Choroid plexus epithelial cell (primary cell): ENCODE results near the gene RPS6KA1.
A peak's percentile ranks its signal among the peaks of the same experiment; 100 is the strongest.
"Not testable (repeated sequence)": the region's sequence is repeated elsewhere in the genome, so short reads cannot be mapped to it uniquely, and the experiment has no call there.

Source experiments
- DNase-seq: peaks from one replicate; pipeline ENCODE4 v3.0.0-alpha.2; 2010; ENCODE audit warnings: low read depth
- H3K4me3 ChIP-seq: 2 replicates; pipeline ENCODE4 v1.5.1; 2011; ENCODE audit warnings: low read depth, mild to moderate bottlenecking, control low read depth, low read length, moderate library complexity
- CTCF ChIP-seq: conservative IDR thresholded peaks from 2 replicates; pipeline ENCODE4 v1.5.1; 2011; ENCODE audit warnings: low read depth, mild to moderate bottlenecking, control low read depth, inconsistent platforms, low read length, moderate library complexity

Gene RPS6KA1

DNA sequence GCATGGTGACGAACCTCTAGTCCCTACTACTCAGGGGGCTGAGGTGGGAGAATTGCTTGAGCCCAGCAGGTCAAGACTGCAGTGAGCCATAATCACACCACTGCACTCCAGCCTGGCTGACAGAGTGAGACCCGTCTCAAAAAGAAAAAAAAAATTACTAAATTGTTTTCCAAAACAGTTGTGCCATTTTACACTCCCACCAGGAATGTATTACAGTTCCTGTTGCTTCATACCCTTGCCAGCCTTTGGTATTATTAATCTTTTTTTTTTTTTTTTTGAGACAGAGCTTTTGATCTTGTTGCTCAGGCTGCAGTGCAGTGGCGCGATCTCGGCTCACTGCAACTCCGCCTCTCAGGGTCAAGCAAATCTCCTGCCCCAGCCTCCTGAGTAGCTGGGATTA is 55.9 kb downstream of the RPS6KA1 start:
- no peak overlapping the region for H3K4me3 ChIP-seq
- DNase-seq = no peak
- no peak for TF ChIP-seq CTCF

DNA sequence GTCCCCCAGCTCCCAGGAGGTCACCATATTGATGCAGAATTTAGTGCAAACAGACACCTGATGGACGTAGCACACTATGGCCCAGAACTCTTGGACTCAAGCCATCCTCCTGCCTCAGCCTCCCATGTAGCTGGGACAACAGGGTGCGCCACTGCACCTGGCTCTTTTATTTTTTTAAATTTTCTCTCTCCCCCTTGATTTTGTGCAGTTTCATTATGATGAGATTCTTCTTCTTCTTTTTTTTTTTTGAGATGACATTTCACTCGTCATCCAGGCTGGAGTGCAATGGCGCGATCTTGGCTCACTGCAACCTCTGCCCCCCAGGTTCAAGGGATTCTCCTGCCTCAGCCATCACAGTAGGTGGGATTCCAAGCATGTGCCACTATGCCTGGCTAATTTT is 63.8 kb downstream of the RPS6KA1 start:
- no peak overlapping the region for H3K4me3 ChIP-seq
- no peak for TF ChIP-seq CTCF
- DNase-seq = no peak

GRCh38 chr1:26594593-26594992 is 65.0 kb downstream of the RPS6KA1 start:
- DNase-seq, H3K4me3 ChIP-seq: not testable (repeated sequence)

- TF ChIP-seq CTCF = peak; percentile 62
- DNase-seq = peak; percentile 76
- no peak overlapping the region for H3K4me3 ChIP-seq
Measured at GRCh38 chr1:26597629-26598039, 68.1 kb downstream of the RPS6KA1 start.

- DNase-seq = no peak
- no peak overlapping the region for H3K4me3 ChIP-seq
- no peak for TF ChIP-seq CTCF
Measured at GRCh38 chr1:26598890-26599289, 69.3 kb downstream of the RPS6KA1 start.

DNA sequence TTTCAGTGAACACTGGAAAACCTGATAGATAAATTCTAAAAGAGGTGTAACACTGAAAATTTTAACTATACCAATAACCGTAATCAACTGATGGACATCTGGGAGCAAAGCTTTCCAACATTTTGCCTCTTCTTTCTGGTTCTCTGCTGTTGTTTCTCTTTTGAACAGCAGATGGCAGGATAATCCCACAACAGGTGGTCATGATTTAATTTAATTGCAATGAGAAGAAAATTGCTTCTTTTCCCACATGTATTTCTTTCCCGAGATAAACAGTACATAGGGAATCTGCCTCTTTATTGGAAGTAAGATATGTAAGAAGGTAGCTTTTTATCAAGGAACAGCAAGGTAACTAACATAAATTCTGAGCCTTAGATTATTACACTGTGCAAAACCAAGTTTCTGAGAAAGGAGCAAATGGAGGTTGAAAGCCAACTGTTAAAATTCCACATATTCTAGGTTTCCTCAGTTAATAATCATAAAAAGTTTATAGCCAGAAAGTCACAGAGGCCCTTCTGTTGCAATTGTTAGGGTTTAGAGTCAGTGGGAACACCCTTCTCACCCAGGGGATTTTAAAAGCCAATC is 72.9 kb downstream of the RPS6KA1 start:
- DNase-seq = peak; percentile 78
- H3K4me3 ChIP-seq = no peak overlapping the region
- TF ChIP-seq CTCF = peak; percentile 74

- no peak for DNase-seq
- no peak for TF ChIP-seq CTCF
- H3K4me3 ChIP-seq = no peak overlapping the region
Measured at GRCh38 chr1:26603856-26604255, 74.3 kb downstream of the RPS6KA1 start.
